NCI-H774 (cell line): Measurements from ENCODE around the gene ALKBH1.
"Not testable (repeated sequence)": the region's sequence is repeated elsewhere in the genome, so short reads cannot be mapped to it uniquely, and the experiment has no call there.

Experiments
- DNase-seq: peaks from one replicate; lab custom pipeline; 2025; lab: John Stamatoyannopoulos, UW

The ALKBH1 gene

DNA sequence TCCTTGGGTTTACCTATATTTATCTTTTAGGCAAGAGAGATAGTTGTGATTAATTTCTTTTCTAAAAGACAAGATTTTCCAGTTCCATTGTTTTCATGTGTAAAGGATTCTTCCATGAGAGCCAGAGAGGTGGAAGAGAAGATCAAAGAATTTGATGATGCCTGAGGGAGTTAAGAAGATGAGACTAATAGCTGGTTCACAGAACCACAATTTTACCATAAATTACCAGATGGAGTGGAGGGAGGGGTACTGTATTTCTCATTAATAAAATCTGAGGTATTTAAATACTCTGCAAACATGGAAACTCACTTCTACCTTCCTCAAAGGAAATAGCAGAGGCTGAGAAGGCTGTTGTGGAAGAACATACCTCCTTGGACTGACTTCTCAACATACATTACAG, 34.6 kb downstream of the ALKBH1 start:
- no peak for DNase-seq

DNA sequence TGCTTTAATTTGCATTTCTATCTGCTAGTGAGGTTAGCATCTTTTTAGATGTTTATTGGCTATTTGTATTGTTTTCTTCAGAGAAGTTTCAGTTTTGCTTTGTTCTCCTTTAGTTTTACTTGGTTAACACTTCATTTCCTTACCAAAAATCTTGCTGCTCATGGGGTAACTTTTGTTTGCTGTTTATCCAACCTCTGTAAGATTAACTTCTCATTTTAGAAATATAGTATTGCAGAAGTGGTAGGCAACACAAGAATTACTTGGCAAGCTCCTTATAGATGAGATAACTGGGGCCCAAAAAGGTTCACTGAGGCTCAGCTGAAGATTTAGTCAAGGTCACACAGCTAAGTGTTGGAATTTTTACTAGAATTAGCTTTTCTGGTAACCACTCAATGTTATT, 40.5 kb downstream of the ALKBH1 start:
- no peak for DNase-seq

GRCh38 chr14:77663293-77663692, 44.5 kb downstream of the ALKBH1 start:
- DNase-seq: no peak

DNA sequence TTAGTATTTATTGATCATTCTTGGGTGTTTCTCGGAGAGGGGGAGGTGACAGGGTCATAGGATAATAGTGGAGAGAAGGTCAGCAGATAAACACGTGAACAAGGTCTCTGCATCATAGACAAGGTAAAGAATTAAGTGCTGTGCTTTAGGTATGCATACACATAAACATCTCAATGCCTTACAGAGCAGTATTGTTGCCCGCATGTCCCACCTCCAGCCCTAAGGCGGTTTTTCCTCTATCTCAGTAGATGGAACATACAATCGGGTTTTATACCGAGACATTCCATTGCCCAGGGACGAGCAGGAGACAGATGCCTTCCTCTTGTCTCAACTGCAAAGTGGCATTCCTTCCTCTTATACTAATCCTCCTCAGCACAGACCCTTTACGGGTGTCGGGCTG, 46.3 kb downstream of the ALKBH1 start:
- not testable (repeated sequence) for DNase-seq

DNA sequence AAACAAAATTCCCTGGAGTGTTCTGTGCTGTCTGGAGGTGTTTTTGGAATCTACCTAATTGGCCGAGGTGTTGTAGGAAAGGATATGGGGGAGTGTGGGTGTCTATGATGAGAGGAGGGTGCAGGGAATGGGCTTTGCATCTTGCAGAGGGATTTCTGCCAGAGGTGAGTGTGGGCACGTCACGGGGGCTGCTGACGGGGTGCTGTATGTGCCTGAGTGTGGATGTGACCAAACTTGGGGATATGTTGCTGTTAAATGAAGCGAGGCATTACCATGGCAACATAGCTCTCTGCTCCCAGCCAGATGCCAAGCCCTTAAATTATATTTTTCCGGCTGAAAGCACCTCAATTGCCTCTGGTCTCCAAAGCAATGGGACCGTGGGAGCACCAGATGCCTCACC, 47.1 kb downstream of the ALKBH1 start:
- peak; percentile 30 for DNase-seq

DNA sequence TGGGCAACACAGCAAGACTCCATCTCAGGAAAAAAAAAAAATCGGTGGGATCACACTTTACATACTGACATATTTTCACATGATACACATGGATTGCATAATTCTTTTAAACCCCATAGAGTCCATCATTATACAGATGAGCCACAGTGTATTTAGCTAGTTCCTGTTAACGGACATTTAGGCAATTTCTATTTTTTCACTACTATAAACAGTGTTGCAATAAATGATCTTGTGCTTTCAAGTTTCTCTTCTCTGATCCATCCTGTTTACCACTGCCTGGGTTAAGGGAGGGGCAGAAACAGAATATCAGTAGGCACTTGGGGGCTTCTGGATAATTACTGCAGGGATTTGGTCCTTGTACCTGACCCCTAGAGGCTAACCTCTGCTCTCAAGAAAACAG, 48.0 kb downstream of the ALKBH1 start:
- no peak for DNase-seq

- DNase-seq: no peak
Measured at GRCh38 chr14:77657280-77657679, 50.5 kb downstream of the ALKBH1 start.

GRCh38 chr14:77654001-77654441, 53.8 kb downstream of the ALKBH1 start:
- DNase-seq: peak; percentile 2

DNA sequence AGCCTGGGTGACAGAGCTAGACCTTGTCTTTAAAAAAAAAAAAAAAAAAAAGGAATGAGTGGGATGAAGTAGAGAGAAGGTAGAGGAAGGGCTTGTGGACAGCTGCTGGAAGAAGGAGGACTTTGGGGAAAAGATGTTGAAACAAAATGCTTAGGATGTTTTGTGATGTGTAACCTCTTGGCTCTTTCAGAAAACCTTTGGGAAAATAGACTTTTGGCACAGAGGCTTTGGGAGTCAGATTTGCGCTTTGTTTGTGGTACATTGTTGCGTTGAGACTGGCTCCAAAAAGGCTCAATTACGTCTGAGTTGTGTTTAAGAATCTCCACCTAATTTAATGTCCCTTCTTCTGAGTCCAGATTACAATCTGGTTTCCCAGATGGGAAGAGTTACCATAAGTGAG, 58.5 kb downstream of the ALKBH1 start:
- no peak for DNase-seq

- DNase-seq: no peak
Measured at GRCh38 chr14:77648520-77649200, 59.2 kb downstream of the ALKBH1 start.

- DNase-seq: no peak
Measured at GRCh38 chr14:77647853-77648252, 60.0 kb downstream of the ALKBH1 start.

DNA sequence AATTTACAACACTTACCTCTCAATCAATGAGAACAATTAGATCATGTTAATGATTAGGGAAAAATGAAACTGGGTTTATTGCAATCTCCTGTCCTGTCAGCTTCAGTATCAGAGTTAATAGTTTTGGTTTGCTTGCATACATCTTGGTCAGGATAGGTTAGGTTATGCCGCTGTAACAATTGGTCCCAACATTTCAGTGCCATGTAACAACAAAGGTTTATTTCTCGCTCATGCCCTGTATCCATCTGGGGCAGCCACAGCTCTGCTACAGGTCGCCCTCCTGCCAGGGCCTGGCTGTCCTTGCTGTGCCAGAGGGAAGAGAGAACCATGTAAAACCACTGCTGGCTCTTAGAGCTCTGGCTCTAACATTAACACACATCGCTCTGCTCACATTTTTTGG, 60.9 kb downstream of the ALKBH1 start:
- no peak for DNase-seq

DNA sequence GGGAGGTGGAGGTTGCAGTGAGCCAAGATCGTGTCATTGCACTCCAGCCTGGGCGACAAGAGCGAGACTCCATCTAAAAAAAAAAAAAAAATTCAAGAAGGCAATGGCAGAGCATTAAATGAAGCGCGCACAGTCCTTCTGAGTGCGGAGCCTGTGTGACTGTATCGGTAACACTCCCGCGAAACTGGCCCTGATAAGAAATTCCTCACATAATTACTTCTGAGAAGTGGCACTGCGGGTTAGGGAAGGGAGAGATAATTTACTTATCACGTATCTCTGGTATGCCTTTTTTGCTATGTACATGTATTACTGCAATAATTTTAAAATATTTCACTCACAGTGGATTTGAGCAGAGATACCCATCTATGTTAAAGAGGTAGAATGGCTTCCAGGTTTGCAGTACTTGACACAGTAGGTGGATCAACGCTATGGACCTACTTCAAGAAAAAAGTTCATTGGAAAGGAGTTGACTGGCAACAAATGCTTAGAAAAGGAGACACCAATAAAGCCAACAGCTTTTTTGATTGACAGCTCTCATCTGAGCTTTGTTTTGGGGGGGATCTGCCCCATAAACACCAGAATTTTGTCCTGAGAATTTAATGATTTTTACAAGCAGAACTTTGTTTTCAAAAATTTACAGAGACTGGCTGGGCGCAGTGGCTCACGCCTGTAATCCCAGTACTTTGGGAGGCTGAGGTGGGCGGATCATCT, 62.1 kb downstream of the ALKBH1 start:
- no peak for DNase-seq

DNA sequence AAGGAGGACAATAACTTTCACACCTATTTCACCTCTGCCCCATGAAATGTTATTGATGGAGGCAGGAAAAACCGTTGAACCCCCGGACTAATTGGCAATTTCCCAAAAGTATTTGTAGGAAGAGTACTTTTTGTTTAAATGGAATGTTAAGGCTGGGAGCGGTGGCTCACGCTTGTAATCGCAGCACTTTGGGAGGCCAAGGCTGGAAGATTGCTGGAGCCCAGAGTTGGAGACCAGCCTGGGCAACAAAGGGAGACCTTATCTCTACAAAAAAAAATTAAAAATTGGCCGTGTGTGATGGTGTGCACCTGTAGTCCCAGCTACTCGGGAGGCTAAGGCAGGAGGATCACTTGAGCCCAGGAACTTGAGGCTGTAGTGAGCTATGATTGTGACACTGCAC, 65.4 kb downstream of the ALKBH1 start:
- no peak for DNase-seq

GRCh38 chr14:77641534-77642341, 66.1 kb downstream of the ALKBH1 start:
- no peak for DNase-seq

- no peak for DNase-seq
Measured at GRCh38 chr14:77640756-77641533, 66.9 kb downstream of the ALKBH1 start.

- no peak for DNase-seq
Measured at GRCh38 chr14:77638771-77639171, 69.1 kb downstream of the ALKBH1 start.

GRCh38 chr14:77635869-77636268, 72.0 kb downstream of the ALKBH1 start:
- not testable (repeated sequence) for DNase-seq

DNA sequence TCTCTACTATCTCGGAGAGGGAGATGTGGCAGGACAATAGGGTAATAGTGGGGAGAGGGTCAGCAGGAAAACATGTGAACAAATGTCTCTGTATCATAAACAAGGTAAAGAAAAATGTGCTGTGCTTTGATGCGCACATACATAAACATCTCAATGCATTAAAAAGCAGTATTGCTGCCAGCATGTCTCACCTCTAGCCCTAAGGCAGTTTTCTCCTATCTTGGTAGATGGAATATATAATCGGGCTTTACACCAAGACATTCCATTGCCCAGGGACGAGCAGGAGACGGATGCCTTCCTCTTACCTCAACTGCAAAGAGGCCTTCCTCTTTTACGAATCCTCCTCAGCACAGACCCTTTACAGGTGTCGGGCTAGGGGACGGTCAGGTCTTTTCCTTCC, 72.4 kb downstream of the ALKBH1 start:
- not testable (repeated sequence) for DNase-seq

GRCh38 chr14:77630111-77630510, 77.7 kb downstream of the ALKBH1 start:
- DNase-seq: no peak

DNA sequence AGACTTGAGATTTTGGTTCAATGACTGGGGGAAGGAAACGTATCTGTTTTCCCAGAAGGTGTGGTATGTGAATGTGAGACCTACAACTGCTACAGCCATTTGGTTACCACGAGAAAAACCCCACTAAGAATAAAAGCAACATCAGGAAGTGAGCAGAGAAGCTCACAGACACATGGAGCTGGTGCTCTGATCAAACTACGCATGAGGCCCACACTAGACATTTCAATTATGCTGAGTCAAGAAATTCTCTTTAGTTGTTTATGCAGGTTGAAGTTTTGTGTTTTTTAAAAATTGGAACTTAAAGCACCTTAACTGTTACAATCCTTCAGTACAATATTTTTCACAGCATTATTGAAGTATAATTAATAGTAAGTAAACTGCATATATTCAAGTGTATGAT, 82.5 kb downstream of the ALKBH1 start:
- no peak for DNase-seq

GRCh38 chr14:77623201-77623600, 84.6 kb downstream of the ALKBH1 start:
- no peak for DNase-seq
